Breast epithelium (tissue), 3 donors: ENCODE measurements around the gene PTPRN2.

Source experiments
- CTCF ChIP-seq, 3 donors: fragments of 450-650 bp; IDR thresholded peaks; one replicate each; pipeline ENCODE4 v1.5.1; 2016 to 2017; ENCODE audit warnings: antibody characterized with exemption in 3 of 3, mild to moderate bottlenecking in 3 of 3, moderate library complexity in 3 of 3
- POLR2A ChIP-seq: fragments of 450-650 bp; IDR thresholded peaks from one replicate; pipeline ENCODE4 v1.6.1; 2016; ENCODE audit warnings: antibody characterized with exemption, mild to moderate bottlenecking, moderate library complexity
- POLR2AphosphoS5 ChIP-seq, 3 donors: sonication (generic); formaldehyde crosslinking; IDR thresholded peaks; one replicate each; pipeline ENCODE4 v1.6.1; 2017; ENCODE audit warnings: antibody characterized with exemption in 3 of 3

GRCh38 chr7:157577061-157577460, 1010.6 kb downstream of the PTPRN2 start:
- TF ChIP-seq CTCF (IDR thresholded peaks at IDR 0.05): no peak
- no peak for TF ChIP-seq POLR2AphosphoS5 (IDR thresholded peaks at IDR 0.05)
- no peak for TF ChIP-seq POLR2A
